HG02870 (cell line): ENCODE data around the gene SGPL1.

Source experiments
- ATAC-seq: cut with Tn5 transposase; IDR thresholded peaks from one replicate; pipeline ENCODE4 v1.9.1; 2021; ENCODE audit warnings: mild to moderate bottlenecking, moderate library complexity; ENCODE audit not compliant: unreplicated experiment

SGPL1 gene

DNA sequence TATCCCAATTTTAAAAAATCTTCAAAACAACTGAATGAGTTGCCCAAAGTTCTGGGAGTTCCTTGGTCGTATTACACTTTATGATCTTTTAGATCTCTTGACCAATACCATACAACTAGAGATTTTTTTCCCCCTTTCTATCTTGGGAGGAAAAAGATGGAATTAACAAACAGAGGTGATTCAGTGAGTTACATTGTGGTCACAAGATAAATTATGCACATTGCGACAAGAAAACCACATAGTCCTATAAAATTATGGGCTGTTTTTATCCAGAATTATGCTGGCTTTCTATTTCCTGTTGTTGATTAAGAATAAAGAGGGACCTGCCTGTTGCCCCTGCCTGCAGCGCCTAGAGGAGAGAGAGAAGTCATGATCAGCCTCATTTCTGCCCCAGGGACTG is 8.2 kb upstream of the SGPL1 start:
- ATAC-seq, result no peak

DNA sequence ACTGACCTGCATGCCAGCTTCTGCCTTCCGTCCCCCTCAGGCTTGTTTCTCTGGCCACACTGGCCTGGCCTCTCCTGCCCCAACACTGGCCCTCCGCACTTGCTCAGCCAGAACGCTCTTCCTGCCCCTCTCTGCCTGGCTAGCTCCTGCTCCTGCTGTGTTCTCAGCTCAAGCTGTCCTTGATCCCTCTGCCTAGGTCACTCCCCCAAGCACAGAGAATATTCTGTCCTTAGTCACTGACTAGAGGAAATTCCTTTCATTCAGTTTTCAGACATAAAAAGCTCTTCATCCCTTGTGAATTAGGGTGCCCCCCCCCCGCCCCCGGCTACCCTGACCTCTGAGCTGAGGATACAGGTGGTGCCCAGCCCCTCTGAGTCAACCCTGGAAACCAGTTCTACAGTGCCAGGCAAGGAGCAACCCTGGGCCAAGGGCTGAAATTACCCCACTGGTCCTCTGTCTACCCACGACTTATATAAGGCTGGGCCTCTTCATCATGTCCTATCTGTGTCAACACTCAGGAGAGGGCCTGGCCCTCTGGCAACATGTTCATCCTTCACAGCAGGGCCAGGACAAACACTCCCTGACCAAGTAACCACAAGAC is 6.6 kb upstream of the SGPL1 start:
- ATAC-seq, result no peak

- no peak for ATAC-seq
Observed at GRCh38 chr10:70809726-70810125, 6.0 kb upstream of the SGPL1 start.

DNA sequence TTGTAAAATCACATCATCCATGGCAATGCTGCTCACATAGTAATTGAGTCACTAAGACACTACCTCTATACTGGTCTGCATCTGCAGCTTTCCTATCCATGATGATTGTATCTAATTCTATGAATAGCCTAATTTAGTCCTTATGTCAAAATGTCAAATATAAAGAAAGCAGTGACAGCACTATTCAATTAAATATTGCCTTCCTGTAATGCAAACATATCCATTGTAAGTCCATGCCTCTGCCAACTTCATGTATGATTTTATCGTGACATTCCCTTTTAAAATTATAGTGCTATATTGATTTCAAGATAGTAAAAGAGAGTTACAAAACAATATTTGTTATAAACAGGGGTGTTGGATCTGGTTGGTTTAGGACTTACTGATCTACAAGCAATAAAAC is 4.8 kb upstream of the SGPL1 start:
- ATAC-seq, result no peak

DNA sequence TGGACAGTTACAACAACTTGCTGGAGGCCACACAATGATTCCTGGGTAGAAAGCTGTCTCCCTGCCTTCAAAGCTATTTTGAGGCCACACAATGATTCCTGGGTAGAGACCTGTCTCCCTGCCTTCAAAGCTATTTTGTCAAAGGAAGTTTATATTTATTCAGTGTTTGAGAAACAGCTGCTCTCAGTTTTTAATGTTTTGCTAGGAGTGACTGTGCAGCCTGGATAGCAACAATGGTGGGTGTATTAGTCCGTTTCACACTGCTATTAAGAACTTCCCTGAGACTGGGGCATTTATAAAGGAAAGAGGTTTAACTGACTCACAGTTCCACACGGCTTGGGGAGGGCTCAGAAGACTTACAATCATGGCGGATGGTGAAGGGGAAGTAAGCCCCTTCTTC is 3.9 kb upstream of the SGPL1 start:
- no peak for ATAC-seq

- no peak for ATAC-seq
Observed at GRCh38 chr10:70812814-70813213, 2.9 kb upstream of the SGPL1 start.

GRCh38 chr10:70814126-70814525 is 1.6 kb upstream of the SGPL1 start:
- ATAC-seq, result no peak

DNA sequence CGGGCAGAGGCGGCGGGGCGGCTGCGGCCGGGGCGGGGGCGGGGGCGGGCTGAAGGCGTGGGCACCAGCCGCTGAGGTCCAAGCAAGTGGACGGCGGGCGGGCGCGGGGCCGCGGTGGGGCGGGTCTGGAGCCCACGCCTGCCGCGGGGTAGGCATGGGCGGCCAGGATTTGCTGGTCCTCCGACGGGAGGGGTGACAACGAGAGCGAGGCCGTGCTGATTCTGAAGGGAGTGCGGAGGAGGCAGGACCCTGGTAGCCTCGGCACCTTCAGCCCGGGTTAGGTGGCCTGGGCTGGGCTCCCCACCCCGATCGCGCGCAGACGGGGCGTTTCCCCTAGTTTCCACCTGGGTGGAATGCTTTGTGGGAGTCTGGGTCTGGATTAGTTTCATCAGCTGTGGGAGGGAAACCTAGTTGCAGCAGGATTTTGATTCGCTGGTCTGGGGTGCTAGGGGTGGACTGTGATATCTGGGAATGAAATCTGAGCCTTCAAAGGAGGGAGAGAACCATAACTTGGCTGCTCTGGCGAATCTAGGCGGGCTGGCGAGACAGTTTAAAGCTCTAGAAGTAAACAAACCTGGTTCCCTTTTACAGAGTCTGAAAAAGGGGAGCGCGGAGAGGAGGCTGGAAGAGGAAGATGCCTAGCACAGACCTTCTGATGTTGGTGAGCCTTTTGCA is 609 bp downstream of the SGPL1 start:
- peak; percentile 28 for ATAC-seq

DNA sequence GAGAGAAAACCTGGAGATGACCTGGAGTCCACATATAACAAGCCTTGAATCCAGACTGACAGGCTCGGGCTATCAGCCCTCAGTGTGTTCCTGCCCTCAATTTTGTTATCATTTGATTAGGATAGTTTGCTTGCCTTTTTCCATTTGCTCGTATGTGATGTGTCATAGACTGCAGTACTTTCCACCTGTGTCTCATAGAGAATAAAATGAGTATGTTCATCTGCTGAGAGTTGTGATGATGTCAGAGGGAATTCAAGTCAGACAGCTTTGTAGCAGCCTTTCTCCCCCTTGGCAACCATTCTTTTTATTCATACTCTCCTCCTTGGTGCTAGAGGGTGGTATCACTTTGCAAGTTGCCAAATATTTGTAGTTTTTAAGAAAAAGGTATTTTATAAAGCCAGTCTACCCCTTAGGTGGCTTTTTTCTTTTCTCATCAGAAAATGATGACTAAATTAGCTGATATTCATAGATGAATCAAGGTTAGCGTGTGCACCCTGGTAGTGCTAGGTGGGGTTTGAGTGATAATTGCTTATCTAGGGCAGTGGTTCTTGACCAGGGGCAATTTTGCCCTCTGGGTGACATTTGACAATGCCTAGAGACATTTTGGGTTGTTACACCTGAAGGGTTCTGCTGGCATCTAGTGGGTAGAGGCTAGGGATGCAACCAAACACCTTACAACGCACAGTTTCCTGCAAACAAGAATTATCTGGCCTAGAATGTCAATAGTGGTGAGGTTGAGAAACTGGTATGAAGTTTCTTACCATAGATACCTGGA is 5.4 kb downstream of the SGPL1 start:
- no peak for ATAC-seq

DNA sequence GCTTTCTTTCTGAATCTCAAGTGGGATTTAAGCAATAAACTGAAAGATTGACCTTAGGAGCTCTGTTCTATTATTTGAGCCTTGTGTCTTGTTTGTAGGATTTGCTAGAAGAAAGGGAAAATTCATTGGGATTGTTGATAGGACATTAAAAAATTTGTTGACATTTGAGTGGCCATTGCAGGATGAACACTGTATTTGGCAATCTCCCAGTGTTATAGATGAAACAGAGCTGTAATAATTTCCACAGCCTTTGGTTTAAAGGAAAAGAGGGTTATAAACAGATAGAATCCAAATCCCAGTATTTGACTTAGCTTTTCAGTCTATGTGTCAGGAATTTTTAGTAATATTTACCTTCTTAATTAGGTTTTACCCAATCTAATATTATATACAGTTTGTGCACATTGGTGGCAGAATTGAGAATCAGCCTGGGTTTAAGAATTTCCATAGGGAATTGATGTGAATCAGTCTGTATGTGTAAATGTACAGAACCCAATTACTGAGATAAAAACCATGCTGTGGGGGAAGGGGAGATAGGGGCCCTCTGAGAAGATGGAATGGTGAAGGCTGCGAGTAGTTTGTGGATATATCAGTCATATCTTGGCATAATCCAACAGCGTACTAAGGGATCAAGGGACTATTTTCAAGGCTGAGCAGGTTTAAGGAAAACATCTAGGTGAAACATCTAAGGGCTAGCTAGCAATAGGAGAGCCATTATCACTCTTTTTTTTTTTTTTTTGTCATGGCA is 6.5 kb downstream of the SGPL1 start:
- ATAC-seq, result no peak

GRCh38 chr10:70827086-70827757 is 11.5 kb downstream of the SGPL1 start:
- ATAC-seq, result no peak

DNA sequence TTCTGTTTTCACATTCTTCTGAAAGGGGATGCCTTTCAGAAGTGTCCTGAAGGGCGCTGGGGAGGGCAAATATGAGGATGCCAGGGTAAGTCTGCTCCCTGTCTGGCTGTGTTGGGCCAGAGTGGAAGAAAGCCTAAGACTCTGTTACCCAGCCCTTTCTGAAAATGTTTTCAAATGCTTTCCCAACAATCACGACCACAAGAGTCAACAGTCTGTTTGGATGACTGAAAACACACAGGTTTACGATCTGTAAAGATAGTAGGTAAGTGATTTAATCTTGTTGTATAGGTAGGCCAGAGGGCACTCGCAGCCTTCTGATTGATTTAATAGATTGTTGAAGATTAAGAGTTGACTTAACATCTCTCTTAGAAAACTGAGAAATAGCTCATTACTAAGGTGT is 13.2 kb downstream of the SGPL1 start:
- ATAC-seq, result no peak

- no peak for ATAC-seq
Observed at GRCh38 chr10:70829543-70829942, 13.8 kb downstream of the SGPL1 start.

GRCh38 chr10:70830164-70830563 is 14.4 kb downstream of the SGPL1 start:
- no peak for ATAC-seq

DNA sequence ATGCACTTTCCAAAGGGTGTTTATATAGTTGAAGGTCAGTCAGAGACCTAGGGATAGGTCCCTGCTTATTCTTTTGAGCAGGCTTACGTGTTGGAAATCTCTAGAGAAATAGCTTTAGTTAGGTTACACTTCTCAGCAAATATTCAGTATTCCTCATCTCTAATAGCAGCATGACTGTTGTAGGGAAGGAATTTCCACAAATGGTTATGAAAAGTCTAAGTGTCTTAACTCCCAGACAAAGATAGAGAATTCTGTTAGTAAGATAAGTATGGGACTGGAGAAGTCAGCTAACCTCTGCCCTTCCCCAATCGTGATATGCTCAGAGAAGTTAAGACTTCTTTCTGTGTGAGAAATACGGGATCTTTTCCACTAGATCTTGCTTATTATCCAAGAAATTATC is 16.5 kb downstream of the SGPL1 start:
- no peak for ATAC-seq

- ATAC-seq, result no peak
Observed at GRCh38 chr10:70832852-70833528, 17.2 kb downstream of the SGPL1 start.

DNA sequence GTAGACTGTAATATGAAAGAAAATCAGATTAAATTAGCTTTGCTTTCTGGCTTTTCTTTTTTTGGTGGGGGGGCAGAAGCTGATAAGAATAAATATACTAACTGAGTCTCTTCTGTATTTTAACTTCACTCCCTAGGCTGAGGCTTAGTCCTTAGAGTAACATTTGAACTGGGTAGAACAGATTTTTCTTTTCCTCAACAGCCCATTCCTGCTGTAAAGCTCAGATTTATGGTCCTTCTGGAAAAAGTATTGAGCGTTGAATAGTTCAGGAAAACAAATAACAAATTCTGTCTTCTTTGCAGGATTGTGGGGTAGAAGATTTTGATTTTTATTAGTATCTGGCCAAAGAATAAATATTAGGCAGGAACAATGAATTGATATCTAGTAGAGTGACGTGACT is 17.9 kb downstream of the SGPL1 start:
- no peak for ATAC-seq

GRCh38 chr10:70834021-70834420 is 18.3 kb downstream of the SGPL1 start:
- ATAC-seq, result no peak

DNA sequence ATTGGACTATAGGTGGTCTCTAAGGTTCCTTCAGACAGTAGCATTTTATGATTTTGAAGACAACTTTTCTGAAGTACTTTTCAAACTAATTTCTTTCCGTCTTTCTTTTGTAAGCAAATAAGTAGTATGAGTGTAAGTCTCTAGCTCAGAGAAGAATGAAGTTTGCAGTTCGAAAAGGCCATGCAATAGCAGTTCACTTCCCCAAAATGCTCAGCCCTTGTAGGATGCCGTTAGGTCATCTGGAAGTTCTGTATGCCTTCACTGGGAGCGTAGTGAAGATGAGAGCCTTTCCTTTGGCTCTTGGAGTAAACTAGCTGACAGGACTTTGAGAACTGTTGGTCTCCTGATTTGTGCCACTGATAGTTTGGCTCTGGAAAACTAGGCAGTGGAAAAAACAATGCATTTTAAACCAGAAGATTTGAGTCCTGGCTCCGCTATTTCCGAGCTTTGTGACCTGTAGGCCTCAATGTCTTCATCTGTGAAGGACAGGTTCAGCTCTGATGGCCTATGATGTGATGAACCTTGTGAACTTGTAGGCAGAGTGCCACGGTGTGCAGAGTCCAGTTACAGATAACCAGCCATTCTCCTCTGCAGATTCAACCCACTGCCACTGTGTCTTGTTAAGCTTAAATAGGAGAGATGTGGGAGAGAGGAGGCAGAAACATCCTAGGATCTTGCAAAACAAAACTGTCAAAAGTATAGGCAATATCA is 18.8 kb downstream of the SGPL1 start:
- no peak for ATAC-seq

DNA sequence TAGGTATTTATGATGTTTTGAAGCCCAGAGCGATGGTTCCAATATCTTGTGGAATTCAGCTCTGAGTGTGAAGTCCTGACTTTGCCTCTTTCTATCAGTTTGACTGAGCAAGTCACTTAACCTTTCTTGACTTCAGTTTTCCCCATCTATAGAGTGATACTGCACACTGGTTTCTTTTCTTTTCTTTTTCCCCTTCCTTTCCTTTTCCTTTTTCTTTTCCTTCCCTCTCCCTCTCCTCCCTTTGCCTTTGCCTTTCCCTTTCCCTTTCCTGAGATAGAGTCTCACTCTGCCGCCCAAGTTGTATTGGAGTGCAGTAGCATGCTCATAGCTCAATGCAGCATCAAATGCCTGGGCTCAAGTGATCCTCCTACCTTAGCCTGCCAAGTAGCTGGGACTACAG is 20.6 kb downstream of the SGPL1 start:
- ATAC-seq, result no peak
